ENCODE measurements around the gene ZNF543. TPM values are rescaled to one million over a fixed set of nuclear protein-coding genes. Genes with fewer than 3 reads are reported as not detected.
"Not testable (repeated sequence)": the region's sequence is repeated elsewhere in the genome, so short reads cannot be mapped to it uniquely, and the experiment has no call there.

Gene ZNF543
- 12.8 TPM for total RNA-seq

DNA sequence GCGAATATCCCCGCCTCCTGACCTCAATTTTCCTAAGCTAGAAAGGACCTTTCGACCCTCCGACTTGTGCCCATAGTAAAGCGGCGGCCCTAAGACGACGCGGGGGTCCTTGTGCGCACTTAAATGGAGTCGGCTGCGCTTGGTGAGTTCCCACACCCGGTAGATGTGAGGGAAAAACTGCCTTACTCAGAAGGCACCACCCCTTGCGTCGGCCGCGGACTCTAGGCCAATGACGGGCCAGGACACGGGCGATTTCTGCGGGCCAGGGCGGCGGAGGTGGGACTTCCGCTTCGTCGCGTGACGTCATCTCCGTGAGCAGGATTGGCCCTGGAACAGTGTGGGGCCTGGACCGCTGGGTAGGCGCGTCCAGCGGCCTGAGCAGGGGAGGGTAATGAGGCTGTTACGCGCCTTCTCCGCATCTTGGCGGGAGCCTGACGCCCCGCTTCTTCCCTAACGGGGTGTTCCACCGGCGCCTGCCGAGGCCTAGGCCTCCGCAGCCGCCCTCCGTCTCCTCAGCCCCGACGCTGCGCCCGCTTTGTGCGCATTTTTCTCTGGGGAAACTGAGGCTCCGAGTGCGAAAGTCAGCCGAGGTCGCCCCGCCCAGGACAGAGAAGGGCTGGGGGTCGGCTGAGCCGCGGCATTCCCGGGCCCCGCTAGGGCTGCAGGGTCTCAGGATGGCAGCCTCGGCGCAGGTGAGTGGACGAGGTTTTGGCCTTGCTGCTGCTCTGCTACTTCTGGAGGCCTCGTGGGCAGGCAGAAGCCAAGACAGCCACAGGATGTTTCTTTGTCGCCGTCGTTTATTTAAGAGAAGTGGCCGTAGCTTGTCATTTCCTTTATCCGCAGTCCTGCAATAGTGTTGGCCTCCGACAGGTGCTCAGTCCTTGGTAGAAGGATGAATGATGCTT, at the start of gene ZNF543:
TSS of gene ZNF543 (plus strand) at position 293 of the 905 bp plus-strand sequence. CDS start at position 675, 382 bp downstream.
- peak; percentile 94 for DNase-seq

DNA sequence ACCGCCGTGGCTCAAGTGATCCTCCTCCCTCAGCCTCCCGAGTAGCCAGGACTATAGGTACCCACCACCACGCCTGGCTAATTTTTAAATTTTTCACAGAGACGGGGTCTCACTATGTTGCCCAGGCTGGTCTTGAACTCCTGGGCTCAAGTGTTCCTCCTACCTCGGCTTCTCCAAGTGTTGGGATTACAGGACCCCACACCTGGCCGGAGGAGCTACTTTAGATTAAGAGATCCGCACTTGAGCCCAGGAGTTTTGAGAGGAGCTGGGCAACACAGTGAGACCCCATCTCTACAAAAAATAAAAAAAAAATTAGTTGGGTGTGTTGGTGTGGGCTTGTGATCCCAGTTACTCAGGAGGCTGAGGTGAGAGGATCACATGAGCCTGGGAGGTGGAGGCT, 49.0 kb upstream of the ZNF543 start:
- no peak for DNase-seq

DNA sequence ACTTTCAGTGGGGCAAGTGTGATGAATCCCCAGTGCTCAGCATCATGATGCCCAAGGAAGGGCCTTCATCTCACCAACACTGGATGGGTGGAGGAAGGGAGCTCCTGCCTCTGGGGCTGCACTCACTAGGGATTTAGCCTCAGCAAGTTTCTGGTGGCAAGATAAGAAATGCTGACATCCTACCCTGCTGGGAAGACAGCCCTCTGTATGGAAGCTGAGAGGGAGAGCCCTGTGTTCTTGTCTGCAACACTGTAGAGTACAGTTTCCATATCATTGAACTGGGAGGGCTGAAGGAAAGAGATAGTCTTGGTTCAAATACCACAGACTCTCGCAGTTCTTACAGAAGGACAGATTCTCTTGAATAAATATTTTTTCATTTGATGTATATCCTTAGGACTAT, 47.3 kb upstream of the ZNF543 start:
- DNase-seq, result no peak

DNA sequence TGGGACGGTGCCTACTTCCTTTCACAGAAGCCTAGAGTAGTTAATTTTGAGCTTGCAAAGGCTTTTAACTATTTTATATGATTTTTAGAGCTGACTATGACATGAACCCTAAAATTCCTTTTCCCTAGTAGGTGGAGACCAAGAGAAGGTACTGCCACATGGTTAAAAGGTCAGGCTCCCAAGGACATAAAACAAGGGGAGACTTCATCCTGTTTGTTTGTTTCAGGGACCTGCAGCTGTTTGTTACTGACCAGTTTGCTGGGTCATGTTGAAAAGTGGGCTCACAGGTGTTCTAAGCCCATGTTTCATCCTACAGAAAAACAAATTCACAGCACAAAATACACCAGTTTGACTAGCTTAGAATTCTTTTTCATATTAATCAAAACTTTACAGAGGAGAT, 43.8 kb upstream of the ZNF543 start:
- DNase-seq, result no peak

DNA sequence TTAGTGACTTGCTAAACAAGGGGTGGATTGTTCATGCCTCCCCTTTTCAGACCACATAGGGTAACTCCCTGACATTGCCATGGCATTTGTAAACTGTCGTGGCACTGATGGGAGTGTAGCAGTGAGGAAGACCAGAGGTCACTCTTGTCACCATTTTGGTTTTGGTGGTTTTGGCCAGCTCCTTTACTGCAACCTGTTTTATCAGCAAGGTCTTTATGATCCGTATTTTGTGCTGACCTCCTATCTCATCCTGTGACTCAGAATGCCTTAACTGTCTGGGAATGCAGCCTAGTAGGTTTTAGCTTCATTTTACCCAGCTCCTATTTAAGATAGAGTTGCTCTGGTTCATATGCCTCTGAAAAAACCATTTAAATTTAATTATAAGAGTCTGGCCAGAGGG, 41.8 kb upstream of the ZNF543 start:
- DNase-seq, result not testable (repeated sequence)

DNA sequence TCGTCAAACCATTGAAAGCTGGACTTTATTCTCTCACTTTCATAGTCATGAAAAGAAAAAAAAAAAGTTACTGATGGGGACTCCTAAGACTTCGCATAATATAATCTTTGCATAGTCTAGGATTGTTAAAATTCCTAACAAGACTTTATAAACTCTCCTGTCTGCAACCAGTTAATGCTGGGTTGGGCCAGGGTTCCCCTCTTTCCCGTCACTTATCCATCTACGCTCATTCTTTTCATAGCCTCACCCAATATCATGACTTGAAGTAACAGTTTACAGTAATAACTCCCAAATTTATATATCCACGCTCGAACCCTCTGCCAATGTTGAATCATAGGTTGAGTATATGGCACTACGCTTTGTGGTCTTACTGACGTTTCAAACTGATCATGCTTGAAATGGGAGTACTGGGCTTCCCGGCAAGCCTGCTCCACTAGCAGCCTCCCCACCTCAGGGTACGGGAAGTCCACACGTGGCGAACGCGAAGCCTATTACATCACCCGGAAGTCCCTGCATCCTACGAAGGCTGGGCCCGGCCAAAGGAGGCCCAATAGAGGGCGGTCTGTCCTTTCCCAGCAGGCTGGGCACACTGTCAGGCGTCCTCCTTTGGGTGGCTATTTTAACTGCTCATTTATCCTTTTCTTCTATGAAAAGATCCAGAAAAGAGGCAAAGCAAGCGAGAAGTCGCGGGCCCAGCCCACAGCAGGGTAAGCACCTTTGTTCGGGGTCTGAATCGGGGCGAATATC, 40.7 kb upstream of the ZNF543 start:
- peak; percentile 98 for DNase-seq

DNA sequence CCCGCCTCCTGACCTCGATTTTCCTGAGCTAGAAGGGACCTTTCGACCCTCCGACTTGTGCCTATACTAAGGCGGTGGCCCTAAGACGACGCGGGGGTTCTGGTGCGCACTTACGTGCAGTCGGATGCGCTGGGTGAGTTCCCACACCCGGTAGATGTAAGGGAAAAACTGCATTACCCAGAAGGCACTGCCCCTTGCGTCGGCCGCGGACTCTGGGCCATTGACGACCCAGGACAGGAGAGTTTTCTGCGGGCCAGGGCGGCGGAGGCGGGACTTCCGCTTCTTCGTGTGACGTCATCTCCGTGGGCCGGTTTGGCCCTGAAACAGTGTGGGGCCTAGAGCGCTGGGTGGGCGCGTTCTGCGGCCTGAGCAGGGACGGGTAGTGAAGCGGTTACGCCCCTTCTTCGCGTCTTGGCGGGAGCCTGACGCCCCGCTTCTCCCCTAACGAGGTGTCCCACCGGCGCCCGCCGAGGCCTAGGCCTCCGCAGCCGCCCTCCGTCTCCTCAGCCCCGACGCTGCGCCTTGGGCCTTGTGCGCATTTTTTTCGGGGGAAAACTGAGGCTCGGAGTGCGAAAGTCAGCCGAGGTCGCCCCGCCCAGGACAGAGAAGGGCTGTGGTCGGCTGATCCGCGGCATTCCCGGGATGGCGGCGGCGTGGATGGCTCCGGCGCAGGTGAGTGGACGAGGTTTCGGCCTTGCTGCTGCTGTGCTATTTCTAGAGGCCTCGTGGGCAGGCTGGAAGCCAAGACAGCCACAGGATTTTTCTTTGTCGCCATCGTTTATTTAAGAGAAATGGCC, 39.9 kb upstream of the ZNF543 start, which contains the start of gene ZNF460:
TSS of gene ZNF460 (plus strand) at position 321 of the 797 bp plus-strand sequence. CDS start at position 643, 322 bp downstream.
- peak; percentile 98 for DNase-seq

DNA sequence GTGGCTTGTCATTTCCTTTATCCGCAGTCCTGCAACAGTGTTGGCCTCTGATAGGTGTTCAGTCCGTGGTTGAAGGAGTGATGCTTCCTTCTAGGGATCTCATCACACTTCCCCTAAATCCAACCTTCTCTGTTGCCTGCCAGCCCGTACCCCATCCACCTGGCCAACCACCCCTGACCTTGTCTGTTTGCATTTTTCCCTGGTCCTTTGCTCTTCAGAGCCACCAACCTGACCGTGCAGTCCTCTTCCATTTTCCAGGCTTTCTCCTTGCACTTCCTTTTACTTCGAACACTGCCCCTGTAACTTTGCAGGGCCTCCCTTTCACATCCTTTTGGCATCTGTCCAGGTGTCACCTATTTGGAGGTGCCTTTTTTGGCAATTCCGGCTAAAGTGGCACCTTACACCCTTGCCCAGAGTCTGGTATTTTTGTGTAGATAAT, 39.3 kb upstream of the ZNF543 start:
- no peak for DNase-seq

DNA sequence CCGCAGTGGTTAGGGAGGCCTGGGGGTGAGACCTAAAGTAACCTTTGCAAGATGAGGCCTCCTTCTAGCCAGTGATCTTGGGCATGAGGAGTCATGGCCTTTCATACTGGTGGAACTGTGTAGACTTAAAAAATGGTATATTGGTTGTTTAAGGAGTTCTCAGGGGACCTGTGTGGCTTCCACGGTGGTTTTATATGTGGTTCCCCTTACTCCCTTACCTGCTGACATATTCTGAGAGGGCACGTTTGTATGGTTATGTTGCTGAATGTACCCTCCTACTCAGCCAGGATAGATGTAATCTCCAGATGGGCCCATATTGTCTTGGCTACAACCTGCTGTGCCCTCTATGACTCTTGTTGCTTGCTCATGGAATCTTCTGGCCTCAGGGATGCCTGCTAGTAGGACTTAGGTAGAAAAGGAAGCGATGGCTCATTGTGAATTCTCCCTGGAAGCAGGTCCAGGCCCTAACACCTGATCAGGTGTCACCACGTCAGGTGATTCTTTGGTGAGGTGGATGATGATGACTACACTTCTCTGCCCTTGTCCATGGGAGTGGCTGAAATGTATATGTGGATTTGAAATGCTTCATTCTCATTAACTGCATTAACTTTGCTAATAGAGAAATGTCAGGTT, 38.1 kb upstream of the ZNF543 start:
- no peak for DNase-seq

DNA sequence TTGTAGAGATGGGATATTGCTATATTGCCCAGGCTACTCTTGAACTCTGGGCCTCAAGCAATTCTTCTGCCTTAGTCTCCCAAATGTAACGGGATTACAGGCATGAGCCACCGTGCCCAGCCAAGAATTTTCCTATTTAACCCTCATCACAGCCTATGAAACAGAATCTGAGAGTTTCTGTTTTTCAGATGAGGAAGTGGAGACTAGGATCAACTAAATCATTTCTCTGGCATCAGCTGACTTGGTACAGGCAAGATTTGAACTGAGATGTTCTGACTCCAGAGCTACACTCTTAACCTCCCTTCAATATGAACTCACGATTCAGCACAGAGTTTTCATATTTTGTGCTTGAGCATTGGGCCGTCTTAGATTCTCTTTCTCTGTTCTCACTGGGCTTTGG, 31.9 kb upstream of the ZNF543 start:
- no peak for DNase-seq

DNA sequence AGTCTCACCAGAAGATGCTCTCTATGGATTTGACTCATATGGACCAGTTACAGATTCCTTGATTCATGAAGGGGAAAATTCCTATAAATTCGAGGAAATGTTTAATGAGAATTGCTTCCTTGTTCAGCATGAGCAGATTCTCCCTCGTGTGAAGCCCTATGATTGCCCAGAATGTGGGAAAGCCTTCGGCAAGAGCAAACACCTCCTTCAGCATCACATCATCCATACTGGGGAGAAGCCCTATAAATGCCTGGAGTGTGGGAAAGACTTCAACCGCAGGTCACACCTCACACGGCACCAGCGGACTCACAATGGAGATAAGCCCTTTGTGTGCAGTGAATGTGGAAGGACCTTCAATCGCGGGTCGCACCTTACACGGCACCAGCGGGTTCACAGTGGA, 29.3 kb upstream of the ZNF543 start:
- DNase-seq, result no peak

DNA sequence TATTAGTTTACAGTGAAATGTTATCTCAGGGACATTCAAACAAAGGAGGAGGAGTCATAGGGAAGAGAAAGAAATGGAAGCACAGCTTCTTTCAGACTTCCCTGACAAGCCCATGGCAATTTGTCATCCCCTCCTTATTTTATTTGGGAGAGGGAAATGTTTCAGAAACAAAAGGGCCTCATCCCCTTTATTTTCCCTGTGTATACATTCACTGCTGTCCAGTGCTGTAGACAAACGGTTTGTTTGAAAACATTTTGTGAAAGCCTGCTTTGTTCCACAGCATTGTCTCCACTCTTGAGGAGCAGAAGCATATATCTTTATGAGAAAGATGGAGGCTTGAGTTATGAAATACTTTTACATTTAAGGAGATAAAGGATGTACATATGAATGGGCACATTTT, 27.7 kb upstream of the ZNF543 start:
- DNase-seq, result no peak

DNA sequence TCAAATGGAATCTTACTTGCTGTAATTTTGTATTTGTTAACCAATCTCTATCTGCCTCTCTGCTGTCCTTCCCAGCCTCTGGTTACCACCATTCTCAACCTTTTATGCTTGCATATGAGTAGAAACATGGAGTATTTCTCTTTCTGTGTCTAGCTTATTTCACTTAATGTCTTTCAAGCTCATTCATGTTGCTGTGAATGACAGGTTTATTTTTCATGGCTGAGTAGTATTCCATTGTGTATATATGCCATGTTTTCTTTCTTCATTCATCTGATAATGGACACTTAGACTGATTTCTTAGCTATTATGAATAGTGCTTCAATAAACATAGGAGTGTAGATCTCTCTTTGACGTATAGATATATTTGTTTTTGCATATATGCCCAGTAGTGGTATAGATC, 26.6 kb upstream of the ZNF543 start:
- DNase-seq, result no peak

DNA sequence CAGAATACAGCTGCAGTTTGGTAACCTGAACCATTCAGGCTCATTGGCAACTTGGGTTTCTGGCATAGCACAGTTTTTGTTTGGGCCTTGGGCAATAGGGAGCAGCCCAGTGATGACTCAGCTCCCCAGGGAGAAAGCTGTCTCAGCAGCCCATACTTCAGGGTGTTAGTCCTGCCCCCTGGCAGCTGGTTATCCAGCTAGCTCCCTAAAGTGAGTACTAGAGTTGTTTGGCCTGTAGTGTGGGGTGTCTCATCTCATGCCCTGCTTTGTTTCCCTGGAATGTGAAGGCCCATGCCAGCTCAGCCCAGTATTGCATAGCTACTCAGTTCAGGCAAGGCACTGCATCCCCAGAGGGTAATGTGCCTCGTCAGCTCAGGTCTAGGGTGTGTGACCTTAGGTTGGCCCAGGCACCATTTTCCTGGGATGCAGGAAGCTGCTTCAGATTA, 18.2 kb upstream of the ZNF543 start:
- DNase-seq, result no peak

DNA sequence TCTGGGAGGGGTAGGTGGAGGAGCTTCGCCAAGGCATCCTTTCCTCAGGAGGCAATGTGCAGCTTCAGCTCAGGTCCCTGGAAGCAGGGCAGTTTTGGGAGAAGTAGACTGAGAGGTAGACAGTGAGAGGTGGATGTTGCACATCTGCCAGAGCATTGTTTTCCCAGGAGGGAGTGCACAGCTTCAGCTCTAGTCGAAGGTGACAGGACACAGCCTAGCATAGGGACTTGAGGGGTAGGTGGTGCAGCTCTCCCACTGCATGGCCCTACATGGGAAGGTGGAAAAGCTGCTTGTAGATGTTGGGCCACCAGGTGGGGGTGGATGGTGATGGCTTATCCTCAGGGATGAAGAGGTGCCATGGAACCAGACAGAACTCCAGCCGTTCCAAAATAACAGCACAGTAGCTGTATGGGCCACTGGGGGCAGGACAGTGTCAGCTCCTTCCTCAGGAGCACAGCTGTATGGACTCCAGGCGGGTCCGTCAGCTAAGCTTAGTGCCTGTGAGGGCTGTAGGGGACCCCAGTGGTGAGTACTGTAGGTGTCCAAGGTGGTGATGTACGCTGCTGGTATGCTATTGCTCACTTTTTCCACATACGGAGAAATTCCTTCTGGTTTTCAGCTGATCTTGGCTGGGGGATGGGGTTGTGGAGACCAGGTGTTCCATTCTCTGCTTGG, 17.4 kb upstream of the ZNF543 start:
- DNase-seq, result no peak

DNA sequence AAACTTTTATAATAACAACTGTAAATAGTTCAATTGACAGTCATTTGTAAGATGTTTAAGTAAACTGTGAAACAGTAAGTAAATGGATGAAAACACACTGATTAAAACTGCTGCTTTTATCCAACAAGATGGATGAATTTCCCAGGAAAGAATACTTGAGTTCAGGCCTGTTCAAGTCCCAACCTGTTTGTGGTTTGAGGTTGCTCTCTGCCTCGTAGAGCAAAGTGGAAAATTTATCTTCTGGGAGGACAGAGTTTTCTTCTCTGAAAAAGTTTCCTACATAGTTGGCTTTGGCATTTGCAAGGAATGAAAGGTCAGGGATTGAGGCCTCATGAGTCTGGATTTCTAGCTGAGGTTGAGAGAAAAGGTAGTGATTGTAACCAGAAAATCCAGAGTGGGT, 15.2 kb upstream of the ZNF543 start:
- no peak for DNase-seq

DNA sequence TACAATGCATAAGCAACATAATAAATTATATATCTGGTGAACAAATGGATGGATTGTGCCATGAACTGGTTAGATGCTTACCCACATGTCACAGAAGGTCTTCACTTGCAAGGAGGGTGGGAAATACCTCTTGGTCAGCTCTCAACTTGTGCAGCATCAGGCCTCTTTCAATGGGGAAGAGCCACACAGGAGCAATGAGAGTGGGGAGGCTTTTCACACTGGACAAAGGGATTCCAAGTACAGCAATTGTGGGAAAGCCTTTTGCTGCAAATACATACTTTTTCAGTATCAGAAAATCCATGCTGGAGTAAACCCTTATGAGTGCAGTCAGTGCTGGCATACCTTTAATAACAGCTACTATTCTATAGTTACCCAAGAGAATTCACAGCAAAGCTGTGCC, 11.8 kb upstream of the ZNF543 start:
- no peak for DNase-seq

DNA sequence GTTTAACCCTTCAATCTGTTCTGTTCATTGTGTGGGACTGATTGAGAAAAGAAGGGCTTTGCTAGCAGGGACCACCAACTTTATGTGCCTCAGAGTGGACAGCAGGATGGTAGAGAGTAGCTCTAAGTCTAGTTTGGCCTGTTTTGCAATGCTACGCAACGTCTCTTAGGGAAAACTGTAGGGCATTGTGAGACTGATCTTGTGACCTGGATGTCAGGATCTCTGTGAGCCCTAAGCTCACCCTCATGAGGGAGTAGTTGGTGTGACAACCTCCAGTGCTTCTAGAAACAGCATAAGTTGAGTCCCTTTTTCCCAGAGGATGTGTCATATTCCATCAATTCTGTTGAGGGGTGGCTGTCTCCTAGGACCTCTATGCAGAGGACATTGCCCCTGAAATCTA, 9.5 kb upstream of the ZNF543 start:
- no peak for DNase-seq

DNA sequence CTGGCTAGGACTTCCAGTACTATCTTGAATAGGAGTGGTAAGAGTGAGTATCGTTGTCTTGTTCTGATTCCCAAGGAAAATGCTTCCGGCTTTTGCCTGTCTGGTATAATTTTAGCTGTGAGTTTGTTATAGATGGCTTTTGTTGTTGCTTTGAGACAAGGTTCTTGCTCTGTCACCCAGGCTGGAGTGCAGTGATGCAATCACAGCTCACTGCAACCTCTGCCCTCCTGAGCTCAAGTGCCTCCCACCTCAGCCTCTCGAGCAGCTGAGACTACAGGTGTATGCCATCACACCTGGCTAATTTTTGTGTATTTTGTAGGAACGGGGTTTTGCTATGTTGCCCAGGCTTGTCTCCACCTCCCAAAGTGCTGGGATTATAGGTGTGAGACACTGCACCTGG, 6.1 kb upstream of the ZNF543 start:
- no peak for DNase-seq

DNA sequence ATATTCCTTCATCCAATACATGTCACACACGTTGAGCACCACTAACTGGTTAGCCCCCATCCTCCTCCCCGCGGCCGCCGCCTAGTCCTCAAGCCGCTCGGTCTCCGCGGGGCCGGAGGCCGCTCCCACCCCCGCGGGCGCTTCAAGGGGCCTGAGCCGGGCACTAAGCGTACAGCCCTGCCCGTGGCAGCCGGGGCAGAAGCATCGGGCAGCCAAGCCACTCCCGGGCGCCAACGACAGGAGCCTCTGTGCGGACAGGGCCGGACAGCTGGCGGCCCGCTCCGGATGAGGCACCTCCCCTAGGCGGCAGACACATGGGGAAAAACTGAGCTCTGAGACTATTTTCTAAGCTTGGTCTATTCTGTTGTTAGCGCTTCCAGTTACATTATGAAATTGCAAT, 2.8 kb upstream of the ZNF543 start:
- no peak for DNase-seq

DNA sequence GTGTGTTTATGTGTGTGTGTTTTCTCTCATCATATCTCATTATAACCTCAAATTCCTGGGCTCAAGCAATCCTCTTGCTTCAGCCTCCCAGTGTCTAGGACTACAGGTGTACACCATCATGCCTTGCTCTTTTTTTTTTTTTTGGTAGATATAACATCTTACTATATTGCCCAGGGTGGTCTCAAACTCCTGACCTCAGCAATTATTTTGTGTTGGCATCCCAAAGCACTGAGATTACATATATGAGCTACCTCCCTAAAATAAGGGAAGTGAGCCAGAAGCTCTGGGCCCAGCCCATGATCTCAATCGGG, 448 bp upstream of the ZNF543 start:
- DNase-seq, result no peak

DNA sequence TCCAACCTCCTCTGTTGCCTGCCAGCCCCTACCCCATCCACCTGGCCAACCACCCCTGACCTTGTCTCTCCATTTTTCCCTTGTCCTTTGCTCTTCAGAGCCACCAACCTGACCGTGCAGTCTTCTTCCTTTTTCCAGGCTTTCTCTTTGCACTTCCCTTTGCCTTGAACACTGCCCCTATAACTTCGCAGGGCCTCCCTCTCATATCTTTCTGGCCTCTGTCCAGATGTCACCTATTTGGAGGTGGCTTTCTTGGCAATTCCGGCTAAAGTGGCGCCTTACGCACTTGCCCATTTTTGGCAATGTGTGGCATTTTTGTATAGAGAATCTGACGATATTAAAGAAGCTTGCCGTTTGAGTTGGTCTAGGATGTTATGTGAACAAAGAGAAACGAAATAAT, 844 bp downstream of the ZNF543 start:
- DNase-seq, result no peak

Measured in skin of body (tissue), 2 donors.